ENCODE data around the gene DHDH.

DHDH gene

DNA sequence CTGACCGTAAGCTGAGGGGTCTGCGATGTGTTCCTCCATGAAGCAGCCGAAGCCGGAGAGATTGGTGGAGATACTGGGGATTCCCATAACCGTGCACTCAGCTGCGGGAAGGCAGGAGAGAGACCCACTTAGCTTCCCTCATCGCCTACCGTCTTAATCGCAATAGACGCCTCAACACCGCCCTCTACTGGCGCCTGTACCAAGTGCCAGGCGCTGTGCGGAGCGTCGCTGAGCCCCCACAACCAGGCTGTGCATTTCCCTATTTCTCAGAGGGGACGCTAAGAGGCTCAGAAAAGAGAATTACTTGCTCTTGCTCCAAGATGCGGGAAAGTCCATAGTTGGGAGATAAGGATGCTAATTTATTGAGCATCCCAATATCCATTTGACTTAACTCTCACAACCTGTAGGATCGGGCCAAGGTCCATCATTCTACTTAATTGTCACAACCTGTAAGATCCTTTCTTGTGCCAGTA is 37.5 kb downstream of the DHDH start:
- TF ChIP-seq TAF1 (IDR thresholded peaks at IDR 0.05; ENCODE audit: borderline replicate concordance, insufficient read depth, low read length): no peak
- TF ChIP-seq FOXP2 (optimal IDR thresholded peaks at IDR 0.05; ENCODE audit: borderline replicate concordance, extremely low read depth, extremely low read length, insufficient read depth): no peak
- no peak for TF ChIP-seq POLR2AphosphoS5 (IDR thresholded peaks at IDR 0.05; ENCODE audit: low read depth, low read length)
- TF ChIP-seq SIN3A (IDR thresholded peaks at IDR 0.05; ENCODE audit: borderline replicate concordance, insufficient read depth, low read length): no peak
- TF ChIP-seq, protein P1, sequence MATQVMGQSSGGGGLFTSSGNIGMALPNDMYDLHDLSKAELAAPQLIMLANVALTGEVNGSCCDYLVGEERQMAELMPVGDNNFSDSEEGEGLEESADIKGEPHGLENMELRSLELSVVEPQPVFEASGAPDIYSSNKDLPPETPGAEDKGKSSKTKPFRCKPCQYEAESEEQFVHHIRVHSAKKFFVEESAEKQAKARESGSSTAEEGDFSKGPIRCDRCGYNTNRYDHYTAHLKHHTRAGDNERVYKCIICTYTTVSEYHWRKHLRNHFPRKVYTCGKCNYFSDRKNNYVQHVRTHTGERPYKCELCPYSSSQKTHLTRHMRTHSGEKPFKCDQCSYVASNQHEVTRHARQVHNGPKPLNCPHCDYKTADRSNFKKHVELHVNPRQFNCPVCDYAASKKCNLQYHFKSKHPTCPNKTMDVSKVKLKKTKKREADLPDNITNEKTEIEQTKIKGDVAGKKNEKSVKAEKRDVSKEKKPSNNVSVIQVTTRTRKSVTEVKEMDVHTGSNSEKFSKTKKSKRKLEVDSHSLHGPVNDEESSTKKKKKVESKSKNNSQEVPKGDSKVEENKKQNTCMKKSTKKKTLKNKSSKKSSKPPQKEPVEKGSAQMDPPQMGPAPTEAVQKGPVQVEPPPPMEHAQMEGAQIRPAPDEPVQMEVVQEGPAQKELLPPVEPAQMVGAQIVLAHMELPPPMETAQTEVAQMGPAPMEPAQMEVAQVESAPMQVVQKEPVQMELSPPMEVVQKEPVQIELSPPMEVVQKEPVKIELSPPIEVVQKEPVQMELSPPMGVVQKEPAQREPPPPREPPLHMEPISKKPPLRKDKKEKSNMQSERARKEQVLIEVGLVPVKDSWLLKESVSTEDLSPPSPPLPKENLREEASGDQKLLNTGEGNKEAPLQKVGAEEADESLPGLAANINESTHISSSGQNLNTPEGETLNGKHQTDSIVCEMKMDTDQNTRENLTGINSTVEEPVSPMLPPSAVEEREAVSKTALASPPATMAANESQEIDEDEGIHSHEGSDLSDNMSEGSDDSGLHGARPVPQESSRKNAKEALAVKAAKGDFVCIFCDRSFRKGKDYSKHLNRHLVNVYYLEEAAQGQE (IDR thresholded peaks at IDR 0.05; ENCODE audit: insufficient read depth in 1 of 2, low read depth in 2 of 2, low read length in 2 of 2): no peak

DNA sequence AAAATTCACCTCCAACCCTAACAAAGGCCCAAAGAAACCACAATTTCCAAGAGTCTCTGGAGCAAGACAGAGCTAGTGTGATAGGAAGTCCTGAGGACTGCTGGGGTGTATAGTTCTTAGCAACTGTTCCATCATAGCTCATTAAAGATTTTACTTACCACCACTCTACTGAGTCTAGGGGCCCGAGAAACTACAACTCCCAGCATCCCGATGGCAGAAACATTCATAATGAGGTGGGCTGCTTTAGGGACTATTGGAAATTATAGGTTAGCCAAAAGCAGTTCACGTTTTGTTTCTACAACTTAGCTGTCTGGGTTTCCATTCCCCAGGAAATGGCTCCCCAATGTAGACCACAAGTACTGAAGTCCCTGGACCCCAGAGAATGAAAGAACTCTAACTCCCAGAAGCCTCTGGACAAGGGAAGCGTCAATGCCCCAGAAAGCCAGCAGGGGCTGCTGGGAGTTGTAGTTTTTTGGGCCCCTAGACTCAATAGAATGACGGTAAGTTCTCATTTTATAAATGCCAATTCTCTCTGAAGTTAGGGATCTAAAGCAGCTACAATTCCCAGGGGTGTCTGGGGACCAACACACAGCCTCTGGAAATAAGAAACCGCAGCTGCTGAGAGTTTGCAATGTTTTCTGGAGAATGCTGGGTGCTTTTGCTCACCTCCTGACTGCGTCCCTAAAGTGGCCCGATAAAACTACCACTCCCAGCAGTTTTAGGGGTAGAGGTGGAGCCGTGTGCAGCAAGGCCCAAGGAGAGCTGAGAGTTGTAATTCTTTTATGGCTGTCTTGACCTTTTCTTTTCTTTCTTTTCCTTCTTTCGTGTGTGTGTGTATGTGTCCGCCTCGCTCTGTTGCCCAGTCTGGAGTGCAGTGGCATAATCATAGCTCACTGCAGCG is 42.7 kb downstream of the DHDH start:
- TF ChIP-seq TAF1 (IDR thresholded peaks at IDR 0.05; ENCODE audit: borderline replicate concordance, insufficient read depth, low read length) (no peak), FOXP2 (optimal IDR thresholded peaks at IDR 0.05; ENCODE audit: borderline replicate concordance, extremely low read depth, extremely low read length, insufficient read depth) (no peak), POLR2AphosphoS5 (IDR thresholded peaks at IDR 0.05; ENCODE audit: low read depth, low read length) (no peak), SIN3A (IDR thresholded peaks at IDR 0.05; ENCODE audit: borderline replicate concordance, insufficient read depth, low read length) (no peak)
- TF ChIP-seq, protein P1 (IDR thresholded peaks at IDR 0.05; ENCODE audit: insufficient read depth in 1 of 2, low read depth in 2 of 2, low read length in 2 of 2): no peak

DNA sequence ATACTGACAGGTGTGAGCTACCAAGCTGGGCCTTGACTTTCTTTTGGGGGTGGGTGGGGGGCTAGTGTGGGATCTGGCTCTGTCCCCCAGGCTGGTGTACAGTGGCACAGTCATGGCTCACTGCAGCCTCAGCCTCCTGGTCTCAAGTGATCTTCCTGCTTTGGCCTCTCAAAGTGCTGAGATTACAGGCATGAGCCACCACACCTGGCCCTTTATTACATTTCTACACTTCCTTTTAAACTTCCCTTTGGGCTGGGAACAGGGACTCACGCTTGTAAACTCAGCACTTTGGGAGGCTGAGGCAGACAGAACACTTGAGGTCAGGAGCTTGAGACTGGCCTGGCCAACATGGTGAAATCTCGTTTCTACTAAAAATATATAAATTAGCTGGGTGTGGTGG is 43.6 kb downstream of the DHDH start:
- TF ChIP-seq FOXP2 (optimal IDR thresholded peaks at IDR 0.05; ENCODE audit: borderline replicate concordance, extremely low read depth, extremely low read length, insufficient read depth) (no peak), TAF1 (IDR thresholded peaks at IDR 0.05; ENCODE audit: borderline replicate concordance, insufficient read depth, low read length) (no peak), POLR2AphosphoS5 (IDR thresholded peaks at IDR 0.05; ENCODE audit: low read depth, low read length) (no peak), SIN3A (IDR thresholded peaks at IDR 0.05; ENCODE audit: borderline replicate concordance, insufficient read depth, low read length) (no peak)
- TF ChIP-seq, protein P1 (IDR thresholded peaks at IDR 0.05; ENCODE audit: insufficient read depth in 1 of 2, low read depth in 2 of 2, low read length in 2 of 2): no peak

DNA sequence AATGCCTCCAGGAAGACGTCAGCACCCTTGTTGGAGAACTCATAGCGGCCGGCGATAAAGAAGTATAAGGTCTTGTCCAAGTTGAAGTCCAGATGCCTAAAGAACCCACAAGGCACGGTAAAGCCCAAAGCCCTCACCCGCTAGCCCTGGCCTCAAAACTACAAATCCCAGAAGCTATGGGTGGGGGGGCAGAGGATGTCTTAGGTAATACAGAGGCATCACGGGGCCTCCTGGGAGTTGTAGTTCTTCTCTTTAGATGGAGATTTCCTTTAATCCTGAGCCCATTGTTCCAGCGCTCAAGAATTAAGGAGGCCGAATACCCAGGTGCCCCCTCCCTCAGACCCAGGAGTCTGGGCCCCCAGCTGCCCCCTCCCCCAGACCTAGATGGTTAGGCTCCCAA is 48.8 kb downstream of the DHDH start:
- TF ChIP-seq TAF1 (IDR thresholded peaks at IDR 0.05; ENCODE audit: borderline replicate concordance, insufficient read depth, low read length) (no peak), FOXP2 (optimal IDR thresholded peaks at IDR 0.05; ENCODE audit: borderline replicate concordance, extremely low read depth, extremely low read length, insufficient read depth) (no peak), POLR2AphosphoS5 (IDR thresholded peaks at IDR 0.05; ENCODE audit: low read depth, low read length) (no peak), SIN3A (IDR thresholded peaks at IDR 0.05; ENCODE audit: borderline replicate concordance, insufficient read depth, low read length) (no peak)
- TF ChIP-seq, protein P1 (IDR thresholded peaks at IDR 0.05; ENCODE audit: insufficient read depth in 1 of 2, low read depth in 2 of 2, low read length in 2 of 2): no peak
